ENCODE data around the gene ZBTB39. TPM values are rescaled to one million over a fixed set of nuclear protein-coding genes. Genes with fewer than 3 reads are reported as not detected.

The ZBTB39 gene
- total and polyA plus RNA-seq, 2 experiments from 2014 or later = 1.5 to 3.9 TPM

DNA sequence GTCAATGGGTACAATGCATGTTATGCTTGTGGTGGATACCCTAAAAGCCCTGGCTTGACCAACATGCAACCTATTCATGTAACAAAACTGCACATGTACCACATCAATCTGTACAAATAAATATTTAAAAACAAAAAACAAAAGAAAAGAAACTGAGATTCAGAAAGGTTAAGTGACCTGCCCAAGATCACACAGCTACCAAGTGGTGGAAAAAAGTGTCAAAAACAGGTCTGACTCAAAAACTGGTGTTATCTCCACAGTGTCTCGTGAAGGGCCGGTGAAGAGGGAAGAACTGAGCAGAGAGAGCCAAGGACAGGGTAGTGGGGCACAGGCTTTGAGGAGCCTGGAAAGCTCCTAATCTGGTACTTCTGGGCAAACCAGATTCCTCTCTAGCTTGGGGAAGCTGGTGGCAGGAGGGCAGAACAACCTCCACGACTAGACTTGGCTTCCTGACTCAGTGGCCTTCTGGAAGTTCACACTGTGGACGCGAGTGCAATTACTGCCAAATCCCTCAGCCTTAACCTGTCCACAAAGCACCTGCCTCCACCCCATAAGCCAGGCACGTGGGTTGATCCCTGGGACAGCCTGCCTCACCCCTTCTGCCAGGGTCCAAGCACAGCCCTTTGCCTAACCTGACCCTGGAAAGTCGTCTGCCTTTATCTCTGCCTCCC lies 15.6 kb downstream of the ZBTB39 start:
- no peaks in the 10 kb centered on the region for H3K9me2 ChIP-seq (ENCODE audit: insufficient read depth)
- no peak overlapping the region for H3K9ac ChIP-seq
- H3K4me2 ChIP-seq (ENCODE audit: unreplicated experiment) = no peak overlapping the region
- no peaks in the 10 kb centered on the region for H3K36me3 ChIP-seq (ENCODE audit: low read depth)
- H3K27ac ChIP-seq = no peak overlapping the region
- H3K79me2 ChIP-seq (ENCODE audit: insufficient read depth) = no peaks in the 10 kb centered on the region
- TF ChIP-seq EZH2 (IDR thresholded peaks at IDR 0.05; ENCODE audit: insufficient read depth, poor library complexity, severe bottlenecking) = no peak
- no peak for TF ChIP-seq EZH2phosphoT487 (IDR thresholded peaks at IDR 0.05; ENCODE audit: insufficient read depth, low read depth)
- no peaks in the 10 kb centered on the region; the same call in 1 of the 2 replicates for H3K27me3 ChIP-seq (replicated peaks; ENCODE audit: insufficient read depth)
- no peaks in the 10 kb centered on the region for H4K20me1 ChIP-seq (ENCODE audit: insufficient read depth)
- in situ Hi-C loops (cut with MboI) = no loop called here
- H3K4me1 ChIP-seq (ENCODE audit: insufficient read depth) = no peaks in the 10 kb centered on the region
- no peaks in the 10 kb centered on the region for H3K9me3 ChIP-seq (ENCODE audit: low read depth)
- no peak overlapping the region for H2AFZ ChIP-seq
- no peak for DNase-seq
- H3K4me3 ChIP-seq = no peak overlapping the region
- no peaks in the 10 kb centered on the region for H3F3A ChIP-seq (ENCODE audit: insufficient read depth)
- 44 to 48% methylated on average over 7 of the region's 7 CpGs for WGBS, 2 experiments (ENCODE audit: low coverage in 1 of 2, low lambda C conversion rate in 2 of 2, missing lambda C conversion rate in 2 of 2)

DNA sequence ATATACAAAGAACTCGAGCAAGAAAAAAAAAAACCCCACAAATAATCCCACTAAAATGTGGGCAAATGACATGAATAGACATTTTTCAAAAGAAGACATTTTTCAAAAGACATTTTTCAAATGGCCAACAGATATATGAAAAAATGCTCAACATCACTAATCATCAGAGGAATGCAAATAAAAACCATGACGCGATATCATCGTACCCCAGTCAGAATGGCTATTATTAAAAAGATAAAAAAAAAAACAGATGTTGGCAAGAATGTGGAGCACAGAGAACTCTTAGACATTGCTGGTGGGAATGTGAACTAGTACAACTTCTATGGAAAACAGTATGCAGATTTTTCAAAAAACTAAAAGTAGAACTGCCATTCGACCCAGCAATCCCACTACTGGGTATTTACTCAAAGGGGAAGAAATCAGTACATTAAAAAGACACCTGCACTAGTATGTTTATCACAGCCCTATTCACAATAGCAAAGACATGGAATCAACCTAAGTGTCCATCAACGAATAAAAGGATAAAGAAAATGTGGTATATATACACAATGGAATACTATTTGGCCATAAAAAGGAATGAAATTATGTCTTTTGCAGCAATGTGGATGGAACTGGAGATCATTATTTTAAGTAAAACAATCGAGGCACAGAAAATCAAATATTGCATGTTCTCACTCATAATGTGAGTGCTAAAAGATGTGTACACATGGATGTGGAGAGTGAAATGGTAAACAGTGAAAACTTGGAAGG lies 16.3 kb downstream of the ZBTB39 start:
- Histone ChIP-seq H3F3A (ENCODE audit: insufficient read depth) (no peaks in the 10 kb centered on the region), H3K27ac (no peak overlapping the region), H3K79me2 (ENCODE audit: insufficient read depth) (no peaks in the 10 kb centered on the region), H3K27me3 (replicated peaks; ENCODE audit: insufficient read depth) (no peaks in the 10 kb centered on the region; the same call in 1 of the 2 replicates), H3K4me3 (no peak overlapping the region), H3K4me2 (ENCODE audit: unreplicated experiment) (no peak overlapping the region), H3K9me2 (ENCODE audit: insufficient read depth) (no peaks in the 10 kb centered on the region), H3K9ac (no peak overlapping the region), H3K9me3 (ENCODE audit: low read depth) (no peaks in the 10 kb centered on the region), H2AFZ (no peak overlapping the region), H3K36me3 (ENCODE audit: low read depth) (no peaks in the 10 kb centered on the region), H4K20me1 (ENCODE audit: insufficient read depth) (no peaks in the 10 kb centered on the region), H3K4me1 (ENCODE audit: insufficient read depth) (no peaks in the 10 kb centered on the region)
- DNase-seq = no peak
- no peak for TF ChIP-seq EZH2phosphoT487 (IDR thresholded peaks at IDR 0.05; ENCODE audit: insufficient read depth, low read depth)
- no peak for TF ChIP-seq EZH2 (IDR thresholded peaks at IDR 0.05; ENCODE audit: insufficient read depth, poor library complexity, severe bottlenecking)
- in situ Hi-C loops (cut with MboI) = loop anchor here (5.0 kb wide), 1 partner anchor 233 kb away; no protein-coding TSS in a partner anchor
- WGBS, 2 experiments (ENCODE audit: low coverage in 1 of 2, low lambda C conversion rate in 2 of 2, missing lambda C conversion rate in 2 of 2) = 60 to 68% methylated on average over 7 of the region's 7 CpGs

DNA sequence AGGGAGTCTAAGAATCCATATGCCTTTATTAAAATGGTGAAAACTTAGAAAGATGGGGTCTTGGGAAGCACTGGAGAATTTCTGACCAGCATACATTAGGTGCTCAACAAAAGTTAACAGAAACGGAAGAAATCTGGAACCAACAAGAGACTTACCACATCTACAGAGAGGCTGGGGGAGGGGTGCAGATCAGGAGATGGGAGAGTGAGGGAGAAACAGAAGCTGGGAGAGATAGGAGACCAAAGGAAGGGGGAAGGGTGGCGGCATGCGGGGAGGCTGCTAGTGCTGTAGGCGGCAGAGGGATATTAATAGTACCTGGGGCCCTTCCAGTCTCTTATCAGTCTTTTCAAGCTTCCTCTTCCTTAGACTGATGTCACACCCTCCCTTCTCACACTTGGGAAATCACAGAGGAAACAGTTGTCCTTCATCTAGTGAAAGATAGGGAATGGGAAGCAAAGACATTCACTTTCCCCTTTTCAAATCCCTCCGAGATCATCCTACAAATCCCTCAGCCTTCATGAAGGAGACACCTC lies 18.1 kb downstream of the ZBTB39 start:
- Histone ChIP-seq H3K9me2 (ENCODE audit: insufficient read depth) (no peaks in the 10 kb centered on the region), H3K4me1 (ENCODE audit: insufficient read depth) (no peaks in the 10 kb centered on the region), H3K27ac (no peak overlapping the region), H3K79me2 (ENCODE audit: insufficient read depth) (no peaks in the 10 kb centered on the region), H4K20me1 (ENCODE audit: insufficient read depth) (no peaks in the 10 kb centered on the region), H3K4me2 (ENCODE audit: unreplicated experiment) (no peak overlapping the region), H3F3A (ENCODE audit: insufficient read depth) (no peaks in the 10 kb centered on the region), H3K27me3 (replicated peaks; ENCODE audit: insufficient read depth) (no peaks in the 10 kb centered on the region; the same call in 1 of the 2 replicates), H3K4me3 (no peak overlapping the region), H3K9me3 (ENCODE audit: low read depth) (no peaks in the 10 kb centered on the region), H3K9ac (no peak overlapping the region), H2AFZ (no peak overlapping the region), H3K36me3 (ENCODE audit: low read depth) (no peaks in the 10 kb centered on the region)
- in situ Hi-C loops (cut with MboI) = loop anchor here (5.0 kb wide), 1 partner anchor 231 kb away; no protein-coding TSS in a partner anchor
- WGBS, 2 experiments (ENCODE audit: low coverage in 1 of 2, low lambda C conversion rate in 2 of 2, missing lambda C conversion rate in 2 of 2) = 64 to 65% methylated on average over 5 of the region's 5 CpGs
- no peak for DNase-seq
- TF ChIP-seq EZH2phosphoT487 (IDR thresholded peaks at IDR 0.05; ENCODE audit: insufficient read depth, low read depth) = no peak
- TF ChIP-seq EZH2 (IDR thresholded peaks at IDR 0.05; ENCODE audit: insufficient read depth, poor library complexity, severe bottlenecking) = no peak

- no peak overlapping the region for H2AFZ ChIP-seq
- no peak overlapping the region for H3K4me3 ChIP-seq
- H3K4me2 ChIP-seq (ENCODE audit: unreplicated experiment) = no peak overlapping the region
- peak; percentile 84 for DNase-seq
- no peaks in the 10 kb centered on the region for H3K79me2 ChIP-seq (ENCODE audit: insufficient read depth)
- in situ Hi-C loops (cut with MboI) = loop anchor here (5.0 kb wide), 1 partner anchor 230 kb away; no protein-coding TSS in a partner anchor
- no peaks in the 10 kb centered on the region; the same call in 1 of the 2 replicates for H3K27me3 ChIP-seq (replicated peaks; ENCODE audit: insufficient read depth)
- no peaks in the 10 kb centered on the region for H3F3A ChIP-seq (ENCODE audit: insufficient read depth)
- no peak overlapping the region for H3K27ac ChIP-seq
- no peaks in the 10 kb centered on the region for H3K4me1 ChIP-seq (ENCODE audit: insufficient read depth)
- H3K9ac ChIP-seq = no peak overlapping the region
- no peaks in the 10 kb centered on the region for H4K20me1 ChIP-seq (ENCODE audit: insufficient read depth)
- H3K9me3 ChIP-seq (ENCODE audit: low read depth) = no peaks in the 10 kb centered on the region
- WGBS, 2 experiments (ENCODE audit: low coverage in 1 of 2, low lambda C conversion rate in 2 of 2, missing lambda C conversion rate in 2 of 2) = 17 to 24% methylated on average over 11 of the region's 11 CpGs
- H3K9me2 ChIP-seq (ENCODE audit: insufficient read depth) = no peaks in the 10 kb centered on the region
- H3K36me3 ChIP-seq (ENCODE audit: low read depth) = no peaks in the 10 kb centered on the region
- no peak for TF ChIP-seq EZH2 (IDR thresholded peaks at IDR 0.05; ENCODE audit: insufficient read depth, poor library complexity, severe bottlenecking)
- TF ChIP-seq EZH2phosphoT487 (IDR thresholded peaks at IDR 0.05; ENCODE audit: insufficient read depth, low read depth) = no peak
Observed at GRCh38 chr12:56987551-56988053, 18.7 kb downstream of the ZBTB39 start.

All from GM23248 (cell line).